SK-N-SH (cell line): Measurements from ENCODE around the gene HP1BP3.

Experiments used
- EP300 ChIP-seq, 2 experiments: IDR thresholded peaks; 2 replicates each; pipeline versions ENCODE4 v1.4.0 to v1.6.1; 2012; ENCODE audit warnings: borderline replicate concordance in 1 of 2, low read depth in 1 of 2, low read length in 1 of 2
- MAX ChIP-seq: IDR thresholded peaks from 2 replicates; pipeline ENCODE4 v1.4.0; 2012; ENCODE audit warnings: low read depth
- POLR2AphosphoS5 ChIP-seq: IDR thresholded peaks from 2 replicates; pipeline ENCODE4 v1.6.1; 2012; ENCODE audit warnings: low read depth, low read length
- SIN3A ChIP-seq: IDR thresholded peaks from 2 replicates; pipeline ENCODE4 v1.6.1; 2012; ENCODE audit warnings: low read depth, mild to moderate bottlenecking, low read length, moderate library complexity, borderline replicate concordance
- SMC3 ChIP-seq: IDR thresholded peaks from 2 replicates; pipeline ENCODE4 v1.6.1; 2012; ENCODE audit warnings: low read depth, low read length, improper control_type of control experiment
- YY1 ChIP-seq: IDR thresholded peaks from 2 replicates; pipeline ENCODE4 v1.4.0; 2012; ENCODE audit warnings: low read depth, mild to moderate bottlenecking
- ZBTB33 ChIP-seq: IDR thresholded peaks from 2 replicates; pipeline ENCODE4 v1.4.0; 2012; ENCODE audit warnings: low read depth, borderline replicate concordance

- TF ChIP-seq MAX: no peak
- TF ChIP-seq POLR2AphosphoS5: no peak
- no peak for TF ChIP-seq EP300 (IDR thresholded peaks at IDR 0.05; ENCODE audit: borderline replicate concordance in 1 of 2, low read depth in 1 of 2, low read length in 1 of 2)
- TF ChIP-seq SMC3: no peak
- no peak for TF ChIP-seq SIN3A
- no peak for TF ChIP-seq ZBTB33
- TF ChIP-seq YY1: no peak
Measured at GRCh38 chr1:20729990-20730689, 57.0 kb downstream of the HP1BP3 start.
